ENCODE results near the gene HDAC1.

Gene HDAC1

GRCh38 chr1:32330558-32331151 lies 38.8 kb downstream of the HDAC1 start:
- no peak for DNase-seq (ENCODE audit: low read depth in 2 of 2)

- DNase-seq (ENCODE audit: low read depth in 2 of 2) = no peak
Measured at GRCh38 chr1:32331549-32331948, 39.7 kb downstream of the HDAC1 start.

GRCh38 chr1:32332290-32333079 lies 40.6 kb downstream of the HDAC1 start:
- no peak for DNase-seq (ENCODE audit: low read depth in 2 of 2)

GRCh38 chr1:32333251-32333963 lies 41.5 kb downstream of the HDAC1 start:
- DNase-seq (ENCODE audit: low read depth in 2 of 2) = no peak

DNA sequence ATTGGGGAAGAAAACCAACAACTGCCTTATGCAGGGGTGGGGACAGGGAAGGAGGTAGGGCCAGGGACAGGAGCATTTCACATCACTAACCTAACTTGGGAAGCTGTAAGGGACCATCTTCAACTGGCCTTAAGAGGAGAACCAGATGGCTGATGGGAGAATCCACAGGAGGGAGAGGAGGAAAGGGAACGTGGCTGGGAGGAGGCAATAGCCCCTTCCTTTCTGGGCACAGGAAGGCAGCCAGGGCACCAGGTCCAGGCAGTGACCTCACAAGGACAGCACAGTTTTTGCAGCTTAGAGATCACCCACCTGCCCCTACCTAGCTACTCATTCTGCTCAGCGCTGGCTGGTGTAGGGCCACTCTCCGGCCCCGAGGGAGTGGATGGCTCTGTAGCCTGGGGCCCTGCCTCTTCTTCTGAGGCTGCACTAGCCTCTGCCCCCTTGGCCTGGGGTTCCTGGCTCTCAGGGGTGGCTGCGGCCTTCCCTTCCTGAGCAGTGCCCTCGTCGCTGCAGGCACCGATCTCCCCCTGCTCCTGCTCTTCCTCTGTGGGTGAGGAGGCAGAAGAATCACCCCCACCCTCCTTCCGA lies 42.5 kb downstream of the HDAC1 start:
- no peak for DNase-seq (ENCODE audit: low read depth in 2 of 2)

DNA sequence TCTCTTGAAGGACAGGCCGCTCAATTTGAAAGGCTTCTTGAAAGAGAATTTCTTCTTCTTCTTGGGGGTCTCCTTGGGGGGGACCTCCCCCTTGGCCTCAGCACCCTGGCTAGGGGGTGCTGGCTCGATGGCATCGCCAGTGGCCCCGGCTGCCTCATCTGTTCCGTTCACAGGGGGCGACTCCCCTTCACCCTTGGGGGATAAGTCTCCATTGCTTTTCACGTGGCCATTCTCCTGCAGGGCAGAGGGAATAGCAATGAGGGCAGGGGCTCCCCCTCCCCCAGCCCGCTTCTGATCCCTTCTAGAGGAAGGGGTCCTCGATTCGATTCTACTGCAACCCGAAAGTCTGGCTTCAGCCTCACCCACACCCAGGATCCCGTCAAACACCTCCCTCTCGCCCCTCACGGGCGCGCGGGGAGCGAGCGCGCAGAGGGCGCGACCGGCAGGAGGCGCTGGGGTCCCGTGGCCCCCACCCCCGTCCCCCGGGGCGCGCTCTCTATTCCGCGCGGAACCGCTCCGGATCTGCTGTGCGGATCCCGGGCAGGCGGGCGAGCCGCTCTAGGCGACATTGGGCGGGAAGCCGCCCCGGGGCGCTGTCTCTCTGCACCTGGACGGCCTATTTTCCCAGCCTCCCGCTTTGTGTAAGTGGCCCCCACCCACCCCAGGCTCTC lies 43.1 kb downstream of the HDAC1 start:
- DNase-seq (ENCODE audit: low read depth in 2 of 2) = peak; percentile 32 to 38

- no peak for DNase-seq (ENCODE audit: low read depth in 2 of 2)
Measured at GRCh38 chr1:32335535-32335789, 43.6 kb downstream of the HDAC1 start.

GRCh38 chr1:32335790-32336590 lies 44.1 kb downstream of the HDAC1 start, which contains the start of gene MARCKSL1:
Gene MARCKSL1, minus strand, starts transcription at chr1:32336233. Its CDS starts 200 bp downstream, at chr1:32336033.
- peak; percentile 70 to 71 for DNase-seq (ENCODE audit: low read depth in 2 of 2)

- no peak for DNase-seq (ENCODE audit: low read depth in 2 of 2)
Measured at GRCh38 chr1:32336591-32336932, 44.7 kb downstream of the HDAC1 start.

- peak; percentile 56 to 67 for DNase-seq (ENCODE audit: low read depth in 2 of 2)
Measured at GRCh38 chr1:32336963-32337675, 45.2 kb downstream of the HDAC1 start.

DNA sequence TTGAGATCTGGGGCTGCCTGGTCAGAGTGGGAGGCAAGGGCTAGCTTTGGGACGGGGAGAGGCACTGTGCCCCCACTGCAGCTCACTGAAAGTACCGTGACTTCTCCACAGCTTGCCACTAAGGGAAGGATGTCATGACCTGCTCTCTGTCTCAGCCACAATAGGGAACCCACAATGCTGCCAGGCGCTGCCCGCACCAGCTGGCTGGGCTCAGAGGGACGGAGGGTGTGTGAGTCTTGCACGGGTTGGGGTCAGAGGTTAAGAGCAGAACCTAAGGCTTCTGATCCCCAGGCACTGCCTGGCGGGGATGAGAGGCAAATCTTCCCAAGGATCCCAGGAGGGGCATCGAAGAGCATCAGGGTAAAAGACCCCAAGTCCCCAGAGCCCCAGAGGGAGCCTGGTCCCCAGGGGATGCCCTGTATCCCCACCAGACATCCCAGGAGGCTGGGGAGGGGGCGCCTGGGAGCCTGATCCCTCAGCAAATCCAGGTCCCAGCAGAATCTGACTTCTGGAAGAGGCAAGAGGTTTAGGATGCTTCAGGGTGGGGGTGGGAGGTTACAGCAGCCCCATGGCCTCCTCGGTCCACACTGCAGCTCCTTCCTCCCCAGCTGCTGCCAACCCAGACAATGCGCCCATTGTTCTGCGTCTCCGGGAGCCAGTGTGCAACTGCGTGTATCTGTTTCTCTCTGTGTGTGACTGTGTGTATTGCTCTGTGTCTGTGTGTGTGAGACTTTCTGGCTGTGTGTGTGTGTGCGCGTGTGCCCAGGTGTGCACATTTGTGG lies 46.2 kb downstream of the HDAC1 start:
- DNase-seq (ENCODE audit: low read depth in 2 of 2) = no peak

GRCh38 chr1:32338637-32339145 lies 46.8 kb downstream of the HDAC1 start:
- no peak for DNase-seq (ENCODE audit: low read depth in 2 of 2)

DNA sequence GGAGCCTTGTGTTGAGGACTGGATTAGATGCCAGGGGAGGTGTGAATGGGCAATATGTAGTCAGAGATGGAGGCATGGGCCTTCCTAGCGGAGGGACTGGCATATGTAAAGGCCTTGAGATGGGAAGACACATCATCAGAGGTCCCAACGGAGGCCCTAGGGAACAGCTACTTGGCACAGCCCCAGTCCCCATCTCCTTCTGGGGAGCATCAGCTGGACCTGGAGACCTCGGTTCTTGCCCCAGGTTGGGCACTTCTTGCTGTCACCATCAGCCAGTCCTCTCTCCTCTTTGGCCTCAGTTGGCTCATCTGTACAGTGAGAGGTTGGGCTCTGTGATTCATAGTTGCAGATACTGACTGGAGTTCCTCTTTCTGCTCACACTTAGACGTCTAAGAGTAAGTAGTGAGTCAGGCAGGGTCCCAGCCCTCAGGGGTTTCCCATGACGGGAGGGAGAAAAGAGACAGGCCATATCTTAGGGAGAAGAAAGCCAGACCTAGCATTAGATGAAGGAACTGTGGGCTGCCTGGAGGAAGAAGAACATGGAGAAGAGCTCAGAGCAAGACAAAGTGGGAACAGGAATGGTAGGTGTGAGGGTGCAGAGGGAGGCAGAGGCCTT lies 47.6 kb downstream of the HDAC1 start:
- peak in 1 of 2 donors; percentile 40 for DNase-seq (ENCODE audit: low read depth in 2 of 2)

GRCh38 chr1:32341186-32341757 lies 49.4 kb downstream of the HDAC1 start:
- no peak for DNase-seq (ENCODE audit: low read depth in 2 of 2)

GRCh38 chr1:32341971-32342370 lies 50.1 kb downstream of the HDAC1 start:
- no peak for DNase-seq (ENCODE audit: low read depth in 2 of 2)

- no peak for DNase-seq (ENCODE audit: low read depth in 2 of 2)
Measured at GRCh38 chr1:32342704-32343103, 50.8 kb downstream of the HDAC1 start.

DNA sequence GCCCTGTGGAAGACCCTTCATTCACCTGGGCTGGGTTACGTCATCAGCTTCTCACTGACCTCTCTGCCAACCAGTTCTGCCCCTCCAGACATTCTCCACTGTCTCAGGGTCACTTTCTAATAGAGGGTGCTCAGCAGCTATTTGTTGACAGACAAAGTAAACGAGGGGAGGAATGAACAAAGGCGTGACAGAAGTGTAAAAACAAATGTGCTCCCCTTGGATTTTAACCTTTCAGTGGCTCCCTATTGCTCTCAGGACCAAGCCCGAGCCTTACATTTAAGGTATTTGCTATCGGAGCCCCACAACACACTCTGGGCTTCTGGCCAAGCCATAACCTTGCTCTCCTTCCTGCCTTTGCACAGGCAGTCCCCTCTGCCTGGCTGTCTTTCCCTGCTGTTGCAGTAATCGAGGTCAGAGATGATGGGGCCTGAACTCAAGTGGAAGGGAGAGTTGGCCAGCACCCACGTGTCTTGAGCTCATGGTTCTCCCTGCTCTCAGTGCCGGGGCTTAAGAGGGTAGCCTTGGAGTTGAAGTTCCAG lies 53.5 kb downstream of the HDAC1 start:
- no peak for DNase-seq (ENCODE audit: low read depth in 2 of 2)

GRCh38 chr1:32346532-32347157 lies 54.8 kb downstream of the HDAC1 start:
- no peak for DNase-seq (ENCODE audit: low read depth in 2 of 2)
